Measurements from ENCODE around the gene FRG2C. TPM values are rescaled to one million over a fixed set of nuclear protein-coding genes. Genes with fewer than 3 reads are reported as not detected.
A peak's percentile ranks its signal among the peaks of the same experiment; 100 is the strongest.
"Not testable (repeated sequence)": the region's sequence is repeated elsewhere in the genome, so short reads cannot be mapped to it uniquely, and the experiment has no call there.

FRG2C gene
- total RNA-seq, 1 donor from 2014 or later: not detected

DNA sequence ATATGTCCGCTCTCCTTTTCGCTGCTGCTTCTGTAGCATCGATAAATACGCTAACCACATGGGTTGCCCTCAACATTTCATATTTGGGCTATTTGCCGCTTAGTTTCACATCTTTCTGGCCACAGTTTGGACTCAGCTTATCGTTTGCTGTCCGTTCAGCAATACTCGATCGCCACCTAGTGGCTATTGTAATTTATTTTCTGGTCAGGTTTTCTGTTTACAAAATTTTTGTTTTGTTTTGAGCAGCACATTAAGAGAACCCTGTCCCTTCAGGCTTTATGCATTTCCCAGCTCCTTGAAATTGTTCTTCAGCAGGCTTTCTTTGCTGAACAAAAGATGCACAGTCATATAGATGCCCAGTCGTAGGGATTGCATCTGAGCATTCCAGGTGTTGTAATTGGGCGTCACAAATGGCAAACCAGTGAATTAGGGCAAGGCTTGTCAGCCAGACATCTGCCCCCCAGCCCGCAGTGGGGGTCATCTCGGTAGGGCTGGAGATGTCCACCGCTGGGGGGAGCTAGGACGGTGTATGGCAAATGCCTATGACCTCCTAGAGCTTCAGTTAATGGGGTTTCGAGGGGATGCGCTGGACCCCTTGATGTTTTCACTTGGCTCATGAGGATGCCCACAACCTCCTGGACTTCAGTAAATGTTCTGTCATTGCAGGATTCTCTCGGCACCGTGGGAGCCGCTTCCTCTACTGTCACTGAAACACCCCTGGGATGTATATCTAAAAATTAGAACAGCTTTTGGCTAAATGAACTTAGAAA lies 20.9 kb upstream of the FRG2C start:
- not testable (repeated sequence) for DNase-seq (ENCODE audit: low read depth); H3K4me3 ChIP-seq (ENCODE audit: low read depth, low read length); H3K36me3 ChIP-seq (ENCODE audit: control insufficient read depth, insufficient read depth, low read length); H3K27me3 ChIP-seq (ENCODE audit: control insufficient read depth, insufficient read depth, low read length)
- TF ChIP-seq, protein P1, sequence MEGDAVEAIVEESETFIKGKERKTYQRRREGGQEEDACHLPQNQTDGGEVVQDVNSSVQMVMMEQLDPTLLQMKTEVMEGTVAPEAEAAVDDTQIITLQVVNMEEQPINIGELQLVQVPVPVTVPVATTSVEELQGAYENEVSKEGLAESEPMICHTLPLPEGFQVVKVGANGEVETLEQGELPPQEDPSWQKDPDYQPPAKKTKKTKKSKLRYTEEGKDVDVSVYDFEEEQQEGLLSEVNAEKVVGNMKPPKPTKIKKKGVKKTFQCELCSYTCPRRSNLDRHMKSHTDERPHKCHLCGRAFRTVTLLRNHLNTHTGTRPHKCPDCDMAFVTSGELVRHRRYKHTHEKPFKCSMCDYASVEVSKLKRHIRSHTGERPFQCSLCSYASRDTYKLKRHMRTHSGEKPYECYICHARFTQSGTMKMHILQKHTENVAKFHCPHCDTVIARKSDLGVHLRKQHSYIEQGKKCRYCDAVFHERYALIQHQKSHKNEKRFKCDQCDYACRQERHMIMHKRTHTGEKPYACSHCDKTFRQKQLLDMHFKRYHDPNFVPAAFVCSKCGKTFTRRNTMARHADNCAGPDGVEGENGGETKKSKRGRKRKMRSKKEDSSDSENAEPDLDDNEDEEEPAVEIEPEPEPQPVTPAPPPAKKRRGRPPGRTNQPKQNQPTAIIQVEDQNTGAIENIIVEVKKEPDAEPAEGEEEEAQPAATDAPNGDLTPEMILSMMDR (IDR thresholded peaks at IDR 0.05; ENCODE audit: insufficient read depth, low read length, poor library complexity, severe bottlenecking): peak; percentile 21

DNA sequence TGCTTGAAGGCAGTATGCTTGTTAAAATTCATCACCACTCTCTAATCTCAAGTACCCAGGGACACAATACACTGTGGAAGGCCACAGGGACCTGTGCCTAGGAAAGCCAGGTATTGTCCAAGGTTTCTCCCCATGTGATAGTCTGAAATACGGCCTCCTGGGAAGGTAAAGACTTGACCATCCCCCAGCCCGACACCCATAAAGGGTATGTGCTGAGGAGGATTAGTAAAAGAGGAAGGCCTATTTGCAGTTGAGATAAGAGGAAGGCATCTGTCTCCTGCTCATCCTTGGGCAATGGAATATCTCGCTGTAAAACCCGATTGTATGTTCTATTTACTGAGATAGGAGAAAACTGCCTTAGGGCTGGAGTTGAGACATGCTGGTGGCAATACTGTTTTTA lies 18.6 kb upstream of the FRG2C start:
- H3K36me3 ChIP-seq (ENCODE audit: control insufficient read depth, insufficient read depth, low read length); H3K4me3 ChIP-seq (ENCODE audit: low read depth, low read length); H3K27me3 ChIP-seq (ENCODE audit: control insufficient read depth, insufficient read depth, low read length); DNase-seq (ENCODE audit: low read depth): not testable (repeated sequence)

DNA sequence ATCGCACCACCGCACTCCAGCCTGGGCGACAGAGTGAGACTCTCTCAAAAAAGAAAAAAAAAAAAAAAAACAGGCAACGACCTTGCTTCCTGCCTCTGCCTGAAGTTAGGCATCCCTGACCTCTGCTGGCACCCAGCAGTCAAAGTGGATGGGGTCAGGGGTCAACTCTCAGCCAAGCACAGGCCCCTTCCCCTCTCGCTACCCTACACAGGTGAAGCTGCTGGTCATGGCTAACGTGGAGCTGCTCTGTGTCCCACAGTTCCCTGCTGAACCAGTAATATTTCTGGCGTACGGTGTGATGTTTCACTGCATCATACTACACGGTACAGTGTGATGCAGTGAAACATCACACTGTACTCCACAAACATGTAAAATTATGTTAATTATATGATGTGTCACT lies 13.9 kb upstream of the FRG2C start:
- Histone ChIP-seq H3K4me3 (ENCODE audit: low read depth, low read length) (no peak overlapping the region), H3K27me3 (ENCODE audit: control insufficient read depth, insufficient read depth, low read length) (peaks cover 3% of the 10 kb centered on the region), H3K36me3 (ENCODE audit: control insufficient read depth, insufficient read depth, low read length) (no peaks in the 10 kb centered on the region)
- TF ChIP-seq, protein P1 (IDR thresholded peaks at IDR 0.05; ENCODE audit: insufficient read depth, low read length, poor library complexity, severe bottlenecking): no peak
- no peak for DNase-seq (ENCODE audit: low read depth)

DNA sequence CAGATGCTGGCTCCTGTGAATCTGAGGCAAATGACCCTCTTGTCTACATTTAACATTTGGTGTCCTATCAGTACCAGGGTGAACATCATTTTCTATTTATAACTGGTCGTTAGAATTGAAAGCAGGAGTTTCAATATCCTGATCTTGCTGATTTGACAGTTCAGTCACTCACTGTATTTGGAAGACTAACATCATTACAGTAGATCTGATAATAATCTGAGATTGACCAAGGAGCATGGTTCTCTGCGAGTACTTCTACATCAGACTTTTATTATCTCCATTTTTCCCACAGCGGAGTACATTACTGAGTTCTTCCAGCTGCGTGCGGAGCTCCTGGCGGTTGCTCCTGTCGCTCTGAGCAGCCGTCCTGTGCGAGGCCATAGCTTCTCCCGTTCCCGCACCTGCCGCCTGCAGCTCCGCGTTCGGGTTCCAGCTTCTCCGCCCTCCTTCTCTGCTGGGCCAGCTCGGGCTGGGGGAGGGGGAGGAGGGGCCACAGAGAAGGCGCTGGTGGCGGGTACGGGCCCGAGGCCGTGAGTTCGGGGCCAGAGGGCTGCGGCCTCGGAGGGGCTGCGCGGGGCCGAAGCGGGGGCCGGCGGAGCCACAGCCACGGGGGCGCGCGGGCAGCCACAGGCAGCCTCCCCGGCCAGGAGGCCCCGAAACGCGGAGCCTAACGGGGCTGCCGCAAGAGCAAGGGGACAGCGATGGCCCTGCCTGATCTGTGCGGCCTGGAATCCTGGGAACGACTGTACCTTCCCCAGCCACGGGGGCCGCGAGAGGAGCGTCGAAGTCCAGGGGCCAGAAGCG lies 8.8 kb upstream of the FRG2C start:
- not testable (repeated sequence) for DNase-seq (ENCODE audit: low read depth); H3K4me3 ChIP-seq (ENCODE audit: low read depth, low read length); H3K36me3 ChIP-seq (ENCODE audit: control insufficient read depth, insufficient read depth, low read length)
- H3K27me3 ChIP-seq (ENCODE audit: control insufficient read depth, insufficient read depth, low read length): peaks cover 22% of the 10 kb centered on the region

DNA sequence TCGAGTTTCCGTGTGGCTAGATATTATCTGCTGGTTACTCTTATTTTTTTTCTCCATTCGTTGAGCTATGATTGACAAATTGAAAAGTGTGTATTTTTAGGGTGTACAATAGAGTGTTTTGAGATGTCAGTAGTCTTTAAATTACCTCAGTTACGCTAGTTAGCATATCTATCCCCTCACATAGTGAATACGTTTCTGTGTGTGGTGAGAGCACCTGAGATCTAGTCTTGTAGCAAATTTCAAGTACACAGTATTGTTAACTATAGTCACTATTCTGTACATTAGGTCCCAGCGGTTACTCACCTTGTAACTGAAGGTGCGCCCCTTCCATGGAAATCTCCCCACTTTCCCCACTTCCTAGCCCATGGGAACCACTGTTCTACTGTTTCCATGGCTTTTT lies 8.2 kb upstream of the FRG2C start:
- not testable (repeated sequence) for H3K36me3 ChIP-seq (ENCODE audit: control insufficient read depth, insufficient read depth, low read length); DNase-seq (ENCODE audit: low read depth); H3K4me3 ChIP-seq (ENCODE audit: low read depth, low read length)
- H3K27me3 ChIP-seq (ENCODE audit: control insufficient read depth, insufficient read depth, low read length): peaks cover 22% of the 10 kb centered on the region

DNA sequence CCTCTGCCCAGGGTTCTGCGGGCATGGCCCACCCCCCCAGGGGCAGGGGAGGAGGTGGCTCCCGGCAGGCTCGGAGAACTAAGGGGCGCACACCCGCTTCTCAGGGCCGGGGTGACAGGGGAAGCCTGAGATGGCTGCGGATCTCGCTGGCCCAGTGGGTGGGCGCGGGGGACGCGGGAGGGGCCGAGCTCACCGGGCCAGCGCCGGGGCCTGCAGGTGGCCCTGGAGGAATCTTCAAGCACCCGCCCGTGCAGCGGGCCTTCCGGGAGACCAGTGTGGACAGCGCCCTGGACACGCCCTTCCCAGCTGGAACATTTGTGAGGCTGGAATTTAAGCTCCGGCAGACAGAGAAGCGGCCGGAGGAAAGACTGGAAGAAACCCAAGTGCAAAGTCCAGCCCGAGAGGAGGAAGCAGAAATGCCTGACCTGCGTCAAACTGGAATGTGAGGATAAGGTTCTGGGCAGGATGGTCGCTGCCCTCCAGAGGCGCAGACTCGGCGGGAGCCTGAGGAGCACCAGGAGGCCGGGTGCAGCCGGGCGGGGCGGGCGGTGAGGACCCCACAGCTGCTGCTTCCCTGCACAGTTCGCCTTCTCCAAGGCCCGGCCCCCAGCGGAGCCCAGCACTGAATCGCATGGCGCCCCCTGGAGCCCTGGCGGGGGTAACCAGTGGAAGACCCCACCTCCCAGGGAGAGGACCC lies 5.6 kb upstream of the FRG2C start:
- H3K27me3 ChIP-seq (ENCODE audit: control insufficient read depth, insufficient read depth, low read length): peaks cover 21% of the 10 kb centered on the region
- TF ChIP-seq, protein P1 (IDR thresholded peaks at IDR 0.05; ENCODE audit: insufficient read depth, low read length, poor library complexity, severe bottlenecking): peak; percentile 22
- not testable (repeated sequence) for DNase-seq (ENCODE audit: low read depth); H3K36me3 ChIP-seq (ENCODE audit: control insufficient read depth, insufficient read depth, low read length)
- H3K4me3 ChIP-seq (ENCODE audit: low read depth, low read length): peak overlapping the region; percentile 44

DNA sequence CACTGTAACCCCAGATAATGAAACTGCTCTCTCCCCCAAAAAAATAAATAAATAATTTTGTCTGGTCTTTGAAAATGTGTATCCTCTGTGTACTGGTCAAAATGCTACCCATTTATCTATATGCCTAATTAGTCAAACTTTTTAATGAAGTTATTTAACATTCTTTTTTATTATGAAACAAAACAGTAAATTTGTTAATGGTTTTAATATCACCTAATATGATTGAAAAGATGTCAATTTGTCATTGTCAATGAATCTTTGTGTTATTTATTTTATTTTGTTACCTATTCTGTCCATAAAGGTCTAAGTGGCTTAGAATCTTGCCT lies 5.1 kb upstream of the FRG2C start:
- not testable (repeated sequence) for DNase-seq (ENCODE audit: low read depth)

DNA sequence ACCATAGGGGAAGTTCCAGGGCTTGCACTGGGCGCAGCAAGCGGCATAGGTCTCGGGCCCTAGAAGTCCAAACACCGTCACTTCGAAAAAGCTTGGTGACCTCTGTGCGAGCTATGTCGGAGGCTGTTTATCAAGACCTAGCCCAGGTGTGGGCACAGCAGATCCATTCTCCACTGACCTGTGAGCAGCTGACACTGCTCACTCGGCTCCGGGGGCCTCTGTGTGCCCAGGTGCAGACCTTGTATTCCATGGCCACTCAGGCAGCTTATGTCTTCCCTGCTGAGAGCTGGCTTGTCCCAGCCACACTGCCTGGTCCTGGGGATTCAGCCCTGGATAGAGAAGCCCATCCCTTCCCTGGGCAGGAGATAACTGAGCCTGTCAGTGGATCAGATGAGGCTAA lies 1.5 kb downstream of the FRG2C start:
- not testable (repeated sequence) for DNase-seq (ENCODE audit: low read depth); H3K4me3 ChIP-seq (ENCODE audit: low read depth, low read length); H3K36me3 ChIP-seq (ENCODE audit: control insufficient read depth, insufficient read depth, low read length)
- peaks cover 33% of the 10 kb centered on the region for H3K27me3 ChIP-seq (ENCODE audit: control insufficient read depth, insufficient read depth, low read length)

More for the DNA sequence above, 5.1 kb upstream of the FRG2C start:
- not testable (repeated sequence) for H3K36me3 ChIP-seq (ENCODE audit: control insufficient read depth, insufficient read depth, low read length)
- H3K27me3 ChIP-seq (ENCODE audit: control insufficient read depth, insufficient read depth, low read length): peaks cover 21% of the 10 kb centered on the region
- peak overlapping the region; percentile 44 for H3K4me3 ChIP-seq (ENCODE audit: low read depth, low read length)

DNA sequence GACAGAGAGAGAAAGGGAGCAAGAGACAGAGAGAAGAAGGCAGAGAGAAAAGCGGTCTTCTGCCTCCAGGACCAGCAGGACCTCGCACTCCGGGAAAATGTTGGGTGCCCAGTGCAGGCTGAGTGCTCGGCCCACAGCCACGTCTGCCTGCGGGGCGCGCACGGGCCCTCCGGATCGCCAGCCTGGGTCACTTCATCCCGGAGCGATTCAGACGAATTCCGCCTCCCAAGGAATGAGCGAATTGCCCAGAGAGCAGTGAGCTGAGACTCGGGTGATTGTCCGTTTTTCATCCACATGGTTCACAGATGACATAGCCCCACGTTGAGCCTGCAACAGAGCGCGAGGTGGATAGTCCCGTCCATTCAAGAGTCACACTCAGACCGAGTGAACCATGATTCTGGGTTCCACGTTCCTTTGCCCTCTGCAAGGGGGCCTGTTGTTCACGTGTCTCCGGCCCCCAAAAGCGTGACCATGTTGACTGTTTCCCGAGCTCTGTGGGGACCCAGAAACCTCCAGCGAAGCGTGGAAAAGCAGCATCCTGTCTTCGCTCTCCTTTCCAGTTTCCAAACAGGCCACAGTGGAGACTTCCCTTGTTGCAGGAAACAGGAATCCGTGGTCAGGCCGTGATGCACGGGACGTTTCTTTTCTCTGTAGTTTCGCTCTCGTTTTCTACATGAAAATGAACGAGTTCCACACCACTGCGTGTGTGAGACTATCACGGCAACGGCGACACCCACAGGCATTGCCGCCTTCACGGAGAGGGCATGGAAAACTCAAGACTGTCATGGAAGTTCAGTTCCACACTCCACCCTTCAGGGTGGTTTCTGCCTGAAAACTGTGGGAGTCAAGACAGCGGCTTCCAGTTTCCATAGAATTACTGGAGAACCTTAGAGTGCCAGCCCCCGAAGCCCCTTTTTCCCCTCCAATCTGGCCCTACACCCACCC lies 3.9 kb downstream of the FRG2C start:
- not testable (repeated sequence) for DNase-seq (ENCODE audit: low read depth); H3K4me3 ChIP-seq (ENCODE audit: low read depth, low read length); H3K36me3 ChIP-seq (ENCODE audit: control insufficient read depth, insufficient read depth, low read length)
- H3K27me3 ChIP-seq (ENCODE audit: control insufficient read depth, insufficient read depth, low read length): peaks cover 53% of the 10 kb centered on the region

DNA sequence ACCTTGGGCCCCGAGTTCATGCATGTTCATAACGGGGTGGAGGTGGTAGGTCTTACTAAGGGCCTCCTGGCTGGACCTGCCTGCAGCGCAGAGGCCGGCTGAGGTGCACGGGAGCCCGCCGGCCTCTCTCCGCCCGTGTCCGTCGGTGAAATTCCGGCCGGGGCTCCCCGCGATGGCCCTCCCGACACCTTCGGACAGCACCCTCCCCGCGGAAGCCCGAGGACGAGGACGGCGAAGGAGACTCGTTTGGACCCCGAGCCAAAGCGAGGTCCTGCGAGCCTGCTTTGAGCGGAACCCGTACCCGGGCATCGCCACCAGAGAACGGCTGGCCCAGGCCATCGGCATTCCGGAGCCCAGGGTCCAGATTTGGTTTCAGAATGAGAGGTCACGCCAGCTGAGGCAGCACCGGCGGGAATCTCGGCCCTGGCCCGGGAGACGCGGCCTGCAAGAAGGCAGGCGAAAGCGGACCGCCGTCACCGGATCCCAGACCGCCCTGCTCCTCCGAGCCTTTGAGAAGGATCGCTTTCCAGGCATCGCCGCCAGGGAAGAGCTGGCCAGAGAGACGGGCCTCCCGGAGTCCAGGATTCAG lies 4.7 kb downstream of the FRG2C start:
- H3K27me3 ChIP-seq (ENCODE audit: control insufficient read depth, insufficient read depth, low read length): peaks cover 53% of the 10 kb centered on the region

More for the DNA sequence above, 4.7 kb downstream of the FRG2C start:
- not testable (repeated sequence) for DNase-seq (ENCODE audit: low read depth); H3K4me3 ChIP-seq (ENCODE audit: low read depth, low read length); H3K36me3 ChIP-seq (ENCODE audit: control insufficient read depth, insufficient read depth, low read length)

Data from kidney epithelial cell (primary cell).